HT1080 (cell line): ENCODE measurements around the gene NDFIP2. TPM values are rescaled to one million over a fixed set of nuclear protein-coding genes. Genes with fewer than 3 reads are reported as not detected.

Experiments
- DNase-seq: peaks from one replicate; pipeline ENCODE4 v3.0.0-alpha.2; 2015; ENCODE audit warnings: low read depth
- total RNA-seq: library from RNA; depleted of rRNA; stranded (reverse); fragments of >200 nt; shearing (Covaris generic); gene quantifications from 2 replicates; pipeline ENCODE4 v1.2.3, GENCODE V29; 2014

The NDFIP2 gene
- total RNA-seq, 1 experiment from 2014 or later, result 43.4 TPM

- no peak for DNase-seq
Measured at GRCh38 chr13:79492918-79493594, 12.1 kb downstream of the NDFIP2 start.

DNA sequence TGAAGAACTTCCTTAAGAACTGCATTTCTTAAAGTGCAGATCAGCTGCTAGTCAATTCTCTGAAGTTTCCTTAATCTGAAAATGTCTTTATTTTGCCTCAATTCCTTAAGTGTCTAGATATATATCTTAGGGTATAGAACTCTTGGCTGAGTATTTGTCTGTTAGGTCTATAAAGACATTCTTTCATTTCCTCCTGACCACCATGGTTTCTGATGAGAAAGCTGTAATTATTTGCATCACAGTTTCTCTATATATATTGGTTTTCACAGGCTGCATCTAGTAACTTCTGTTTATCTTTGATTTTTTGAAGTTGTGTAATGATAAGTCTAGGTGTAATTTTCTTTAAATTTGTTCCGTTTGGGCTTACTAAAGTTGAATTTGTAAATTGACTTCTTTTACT, 15.2 kb downstream of the NDFIP2 start:
- DNase-seq, result no peak

DNA sequence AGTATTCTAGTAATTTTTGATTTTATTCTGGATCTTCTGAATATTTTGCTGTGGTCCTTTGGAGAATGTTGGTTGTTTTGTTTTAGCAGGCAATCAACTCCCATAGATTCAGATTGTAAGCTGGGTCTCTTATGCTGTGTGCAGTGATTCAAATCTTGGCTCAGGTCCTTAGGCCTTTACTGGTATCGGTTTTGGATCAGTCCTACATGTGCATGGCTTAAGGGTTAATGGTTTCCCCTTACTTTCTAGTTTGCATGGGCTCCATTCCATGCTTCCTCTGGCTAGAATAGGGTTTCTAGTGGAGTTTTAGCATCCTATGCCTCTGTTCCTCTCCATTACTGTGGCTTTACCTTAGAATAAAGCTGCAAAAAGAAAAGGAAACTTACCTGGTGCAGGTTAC, 16.1 kb downstream of the NDFIP2 start:
- DNase-seq, result no peak

DNA sequence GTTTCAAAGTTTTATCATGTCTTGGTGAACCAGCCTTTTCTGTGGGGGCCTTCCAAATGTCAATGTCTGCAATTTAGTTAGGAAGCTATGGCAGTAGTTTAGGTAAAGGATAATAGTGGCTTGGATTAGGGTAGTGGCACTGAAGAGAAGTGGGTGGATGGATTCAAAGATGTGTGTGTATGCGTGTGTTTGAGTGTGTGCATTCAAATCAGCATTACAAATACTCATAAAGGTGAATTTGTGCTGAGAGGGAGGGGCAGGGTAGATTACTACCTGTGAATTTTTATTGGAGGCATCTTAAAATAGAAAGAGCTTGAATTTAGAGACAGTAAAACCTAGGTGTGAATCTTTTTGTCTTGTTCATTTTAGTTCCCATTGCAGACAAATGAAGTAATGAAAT, 16.9 kb downstream of the NDFIP2 start:
- DNase-seq, result no peak

- DNase-seq, result no peak
Measured at GRCh38 chr13:79500829-79501228, 19.9 kb downstream of the NDFIP2 start.

- peak; percentile 17 for DNase-seq
Measured at GRCh38 chr13:79501538-79502232, 20.7 kb downstream of the NDFIP2 start.

DNA sequence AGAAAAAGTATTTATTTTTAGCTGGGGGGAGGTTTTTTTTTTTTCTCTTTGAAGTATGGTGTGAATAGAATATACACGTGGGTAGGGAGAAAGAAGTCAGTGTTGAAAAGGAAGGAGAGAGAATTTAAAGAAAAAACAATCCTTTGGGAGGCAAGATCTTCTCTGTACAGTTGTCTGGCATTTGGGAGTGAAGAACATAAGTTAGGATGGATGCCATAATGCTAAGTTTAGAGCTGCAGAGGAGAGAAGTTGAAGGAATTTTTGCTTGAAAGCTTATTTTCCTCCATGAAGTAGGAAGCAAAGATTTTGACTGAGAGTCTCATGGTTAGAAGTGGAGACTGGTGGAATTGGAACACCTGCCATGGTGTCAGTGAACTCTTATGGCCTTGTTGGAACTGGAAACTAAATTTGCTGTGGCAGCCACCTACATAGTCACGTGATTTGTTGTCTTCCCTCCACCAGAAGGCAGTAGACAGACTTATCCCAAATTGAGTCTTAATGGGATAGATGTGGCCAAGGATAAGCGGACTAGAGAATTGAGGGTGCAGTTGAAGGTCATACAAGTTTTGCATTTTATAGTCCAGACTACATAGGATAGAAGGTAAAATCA, 22.0 kb downstream of the NDFIP2 start:
- no peak for DNase-seq

DNA sequence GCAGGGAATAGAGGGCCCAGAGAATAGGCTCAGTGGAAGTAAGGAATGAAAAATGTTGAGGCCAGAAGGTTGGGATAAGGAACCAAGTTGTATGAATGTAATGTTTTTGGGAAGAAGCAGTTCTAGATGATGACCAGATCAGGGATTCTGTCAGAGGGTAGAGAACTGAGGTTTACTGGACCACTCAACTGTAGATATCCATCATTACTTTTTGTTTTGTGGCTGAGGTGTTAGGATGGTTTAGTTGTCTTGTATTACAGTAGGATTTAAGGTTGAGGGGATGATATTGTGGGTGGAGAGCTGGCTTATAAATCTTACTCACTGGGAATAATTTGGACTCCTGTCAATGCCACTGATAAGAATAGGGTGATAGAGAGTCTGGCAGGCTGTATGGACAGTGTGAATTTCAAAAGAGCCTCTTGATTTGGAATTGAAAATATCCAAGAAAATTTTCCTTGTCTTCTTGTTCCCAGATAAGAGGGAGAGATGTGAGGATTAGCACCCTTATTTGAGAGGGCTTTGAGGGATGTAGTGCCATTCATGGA, 22.6 kb downstream of the NDFIP2 start:
- no peak for DNase-seq

- peak; percentile 23 for DNase-seq
Measured at GRCh38 chr13:79508224-79508961, 27.4 kb downstream of the NDFIP2 start.

DNA sequence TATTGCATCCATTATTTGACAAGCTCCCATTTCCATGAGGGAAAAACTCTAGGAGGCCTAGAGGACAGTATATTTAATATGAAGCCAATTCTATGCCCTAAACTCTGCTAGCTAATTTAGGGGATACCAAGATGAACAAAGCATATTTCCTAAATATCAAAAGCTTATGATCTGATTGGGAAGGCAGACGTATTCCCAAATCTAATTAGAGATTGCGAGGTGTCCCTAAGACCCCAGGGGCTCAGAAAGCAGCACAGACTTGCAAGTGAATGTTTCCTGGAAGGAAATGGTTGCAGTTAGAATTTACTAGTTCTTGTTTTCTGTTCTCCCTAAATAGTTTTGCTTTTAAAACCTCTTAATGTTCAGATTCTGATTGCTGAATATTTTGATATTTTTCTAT, 30.7 kb downstream of the NDFIP2 start:
- no peak for DNase-seq

DNA sequence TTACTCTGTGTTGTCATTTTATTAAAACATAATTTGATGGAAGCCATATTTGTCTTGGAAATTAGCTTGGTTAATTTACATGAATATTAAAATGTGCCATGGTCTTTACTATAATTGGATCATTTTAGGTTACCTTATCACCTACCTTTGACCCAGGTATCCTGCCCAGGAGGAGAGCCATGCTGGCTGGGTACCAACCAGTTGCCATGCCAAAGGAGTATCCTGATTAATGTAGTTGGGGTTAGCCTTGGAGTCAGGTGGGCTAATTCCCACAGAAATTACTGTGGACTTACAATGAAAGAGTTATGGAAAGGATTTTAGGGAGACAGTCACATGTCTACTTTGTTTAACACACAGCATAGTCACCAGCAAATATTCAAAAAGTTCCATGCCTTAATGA, 32.0 kb downstream of the NDFIP2 start:
- no peak for DNase-seq

DNA sequence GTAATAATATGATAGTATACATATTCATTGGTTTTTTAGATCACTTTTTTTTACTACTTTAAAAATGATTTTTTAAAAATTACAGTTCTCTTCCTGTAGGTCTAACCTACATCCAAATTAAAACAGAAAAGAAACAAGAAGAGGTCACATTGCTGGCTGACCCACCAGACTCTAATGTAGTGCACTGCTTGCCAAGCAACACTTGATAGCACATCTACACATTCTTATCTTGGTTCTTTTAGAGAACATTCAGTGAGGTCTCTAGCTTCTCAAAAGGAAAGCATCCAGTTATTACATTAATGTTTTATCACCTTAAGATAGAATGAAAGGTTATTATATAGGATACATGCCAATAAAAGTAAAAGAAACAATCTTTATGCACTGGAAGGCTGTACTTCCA, 35.6 kb downstream of the NDFIP2 start:
- DNase-seq, result no peak

DNA sequence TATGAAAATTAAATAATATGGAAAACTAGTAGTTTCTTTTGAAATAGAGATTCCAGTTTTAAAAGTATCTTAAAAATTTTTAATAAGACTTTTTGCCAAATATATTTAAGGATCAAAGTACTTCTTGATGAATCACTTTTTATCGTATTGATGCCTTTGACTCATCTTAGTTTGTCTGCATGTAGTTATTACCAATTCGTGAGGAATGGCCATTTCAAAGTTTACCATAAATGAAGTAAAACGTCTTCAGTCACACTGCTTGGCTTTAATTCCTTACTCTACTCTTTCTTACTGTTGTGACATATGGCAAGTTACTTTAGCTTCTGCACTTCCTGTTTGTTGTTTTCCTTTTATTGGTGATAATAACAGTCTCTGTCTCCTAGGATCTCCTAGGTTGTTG, 38.3 kb downstream of the NDFIP2 start:
- DNase-seq, result no peak

DNA sequence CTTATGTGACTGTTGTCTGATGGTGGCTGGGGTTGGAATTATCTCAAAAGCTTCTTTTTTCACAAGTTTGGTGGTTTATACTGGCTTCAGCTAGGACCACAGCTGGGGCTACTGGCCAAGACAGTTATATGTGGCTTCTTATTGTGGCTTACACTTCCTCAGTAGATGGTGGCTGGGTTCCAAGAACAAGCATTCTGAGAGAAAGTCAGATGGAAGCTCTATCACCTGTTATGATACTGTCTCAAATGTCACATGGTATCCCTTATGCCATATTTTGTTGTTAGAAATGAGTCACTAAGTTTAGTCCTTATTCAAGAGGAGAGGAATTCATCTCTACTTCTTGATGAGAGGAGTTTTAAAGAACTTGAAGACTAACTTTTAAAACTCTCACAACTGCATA, 41.6 kb downstream of the NDFIP2 start:
- DNase-seq, result peak; percentile 93

GRCh38 chr13:79525064-79525857, 44.3 kb downstream of the NDFIP2 start:
- DNase-seq, result peak; percentile 76

DNA sequence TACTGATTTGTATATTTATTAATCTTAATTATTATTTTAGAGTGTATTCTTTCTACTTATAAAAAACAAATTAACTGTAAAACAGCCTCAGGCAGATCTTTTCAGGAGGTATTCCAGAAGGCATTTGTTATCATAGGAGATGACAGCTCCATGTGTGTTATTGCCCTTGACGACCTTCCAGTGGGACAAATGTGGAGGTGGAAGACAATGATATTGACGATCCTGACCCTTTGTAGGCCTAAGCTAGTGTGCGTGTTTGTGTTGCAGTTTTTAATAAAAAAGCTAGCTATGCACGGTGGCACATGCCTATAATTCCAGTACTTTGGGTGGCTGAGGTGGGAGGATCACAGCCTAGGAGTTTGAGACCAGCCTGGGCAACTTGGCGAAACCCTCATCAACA, 46.7 kb downstream of the NDFIP2 start:
- no peak for DNase-seq

GRCh38 chr13:79528356-79528755, 47.4 kb downstream of the NDFIP2 start:
- peak; percentile 32 for DNase-seq

- DNase-seq, result no peak
Measured at GRCh38 chr13:79528759-79529191, 47.8 kb downstream of the NDFIP2 start.

DNA sequence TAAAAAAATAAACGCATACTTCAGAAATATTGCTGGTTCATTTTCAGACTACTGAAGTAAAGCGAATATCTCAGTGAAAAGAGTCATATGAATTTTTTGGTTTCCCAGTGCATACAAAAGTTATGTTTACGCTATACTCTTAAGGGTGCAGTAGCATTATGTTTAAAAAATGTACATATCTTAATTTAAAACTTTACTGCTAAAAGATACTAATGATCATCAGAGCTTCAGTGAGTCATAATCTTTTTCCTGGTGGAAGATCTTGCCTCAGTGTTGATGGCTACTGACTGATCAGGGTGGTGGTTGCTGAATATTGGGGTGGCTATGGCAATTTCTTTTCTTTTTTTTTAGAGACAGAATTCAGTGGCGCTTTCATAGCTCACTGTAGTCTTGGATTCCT, 48.9 kb downstream of the NDFIP2 start:
- no peak for DNase-seq

- DNase-seq, result no peak
Measured at GRCh38 chr13:79530270-79530669, 49.3 kb downstream of the NDFIP2 start.
